Neural progenitor cell (in vitro differentiated cells): ENCODE measurements around the gene PEX16. TPM values are rescaled to one million over a fixed set of nuclear protein-coding genes. Genes with fewer than 3 reads are reported as not detected.

Experiments used
- DNase-seq: peaks from one replicate; pipeline ENCODE4 v3.0.0-alpha.2; 2016; ENCODE audit warnings: low spot score
- H2AFZ ChIP-seq: fragments of 200-600 bp; sonication (generic); replicated peaks from 2 replicates; pipeline ENCODE4 v1.6.1; 2016; ENCODE audit warnings: antibody characterized with exemption
- H3F3A ChIP-seq: fragments of 200-600 bp; sonication (generic); 2 replicates; pipeline ENCODE4 v1.6.1; 2016; ENCODE audit warnings: antibody characterized with exemption, low read depth
- H3K27ac ChIP-seq: fragments of 200-600 bp; sonication (generic); 2 replicates; pipeline ENCODE4 v1.5.1; 2016; ENCODE audit warnings: mild to moderate bottlenecking
- H3K27me3 ChIP-seq: fragments of 200-600 bp; sonication (generic); 2 replicates; pipeline ENCODE4 v1.6.1; 2016; ENCODE audit warnings: mild to moderate bottlenecking, moderate library complexity
- H3K36me3 ChIP-seq: fragments of 200-600 bp; sonication (generic); 2 replicates; pipeline ENCODE4 v1.5.1; 2016
- H3K4me1 ChIP-seq: fragments of 200-600 bp; sonication (generic); 2 replicates; pipeline ENCODE4 v1.6.1; 2016; ENCODE audit warnings: mixed run types
- H3K4me2 ChIP-seq: fragments of 200-600 bp; sonication (generic); 2 replicates; pipeline ENCODE4 v1.6.1; 2016
- H3K4me3 ChIP-seq: fragments of 200-600 bp; sonication (generic); 2 replicates; pipeline ENCODE4 v1.5.1; 2016
- H3K79me2 ChIP-seq: fragments of 200-600 bp; sonication (generic); 2 replicates; pipeline ENCODE4 v1.6.1; 2016; ENCODE audit warnings: low read depth
- H3K9ac ChIP-seq: fragments of 200-600 bp; sonication (generic); 2 replicates; pipeline ENCODE4 v1.6.1; 2016
- H3K9me3 ChIP-seq: fragments of 200-600 bp; sonication (generic); 2 replicates; pipeline ENCODE4 v1.5.1; 2016; ENCODE audit warnings: low read depth
- H4K20me1 ChIP-seq: fragments of 200-600 bp; sonication (generic); 2 replicates; pipeline ENCODE4 v1.6.1; 2016; ENCODE audit warnings: low read depth
- H3K27ac Mint-ChIP-seq: 3 replicates; pipeline ENCODE4 v1.8.0; 2021; ENCODE audit warnings: mixed read lengths
- H3K27me3 Mint-ChIP-seq: 2 replicates; pipeline ENCODE4 v1.8.0; 2022; ENCODE audit warnings: low read depth, mild to moderate bottlenecking, inconsistent platforms, moderate library complexity, mixed read lengths; ENCODE audit not compliant: insufficient read depth
- H3K36me3 Mint-ChIP-seq: 3 replicates; pipeline ENCODE4 v1.8.0; 2021; ENCODE audit warnings: mixed read lengths
- H3K4me1 Mint-ChIP-seq: 3 replicates; pipeline ENCODE4 v1.8.0; 2021; ENCODE audit warnings: mixed read lengths
- H3K4me3 Mint-ChIP-seq: 3 replicates; pipeline ENCODE4 v1.8.0; 2021; ENCODE audit warnings: mild to moderate bottlenecking, moderate library complexity, mixed read lengths
- H3K9me3 Mint-ChIP-seq: 3 replicates; pipeline ENCODE4 v1.8.0; 2020; ENCODE audit warnings: mixed read lengths
- EZH2 ChIP-seq: fragments of 200-600 bp; sonication (generic); IDR thresholded peaks from 2 replicates; pipeline ENCODE4 v1.6.1; 2017; ENCODE audit warnings: antibody characterized with exemption, mild to moderate bottlenecking, moderate library complexity
- EZH2phosphoT487 ChIP-seq: fragments of 200-600 bp; sonication (generic); IDR thresholded peaks from 2 replicates; pipeline ENCODE4 v1.6.1; 2017; ENCODE audit warnings: antibody characterized with exemption
- total RNA-seq: library from RNA; depleted of rRNA; stranded (reverse); fragments of >200 nt; gene quantifications from 2 replicates; pipeline ENCODE4 v1.2.3, GENCODE V29; 2015; ENCODE audit warnings: low replicate concordance
- TF ChIP-seq, protein P1 (sequence below): fragments of 200-600 bp; sonication (generic); IDR thresholded peaks from 2 replicates; pipeline ENCODE4 v1.5.1; 2017; ENCODE audit warnings: antibody characterized with exemption, mild to moderate bottlenecking

Gene PEX16
- total RNA-seq, 1 donor from 2014 or later: 11.6 TPM

DNA sequence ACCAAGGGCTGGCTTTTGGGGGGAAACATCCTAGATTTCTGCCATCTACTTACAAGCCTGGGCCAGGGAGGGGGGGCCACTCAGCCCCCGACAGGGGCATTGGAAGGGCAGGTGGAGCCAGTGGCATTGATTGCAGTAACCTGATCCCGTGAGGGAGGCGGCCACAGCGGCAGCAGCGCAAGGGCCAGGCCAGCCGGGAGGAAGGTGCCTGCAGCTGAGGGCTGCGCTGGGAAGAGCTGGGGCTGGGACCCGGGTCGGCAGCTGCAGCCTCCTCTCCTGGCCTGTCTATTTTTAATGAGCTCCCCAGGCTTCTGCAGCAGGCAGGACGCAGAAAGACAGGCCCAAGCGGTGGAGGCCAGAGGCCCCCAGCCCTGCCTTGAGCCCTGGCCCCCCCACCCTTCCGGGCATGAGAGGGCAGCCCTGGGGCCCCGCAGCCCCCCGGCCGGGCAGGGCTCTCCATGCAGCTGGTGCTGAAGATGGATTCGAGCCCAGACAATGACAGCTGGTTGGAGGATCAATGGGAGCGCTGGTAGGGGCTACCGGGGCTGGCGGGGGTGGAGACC is 21.2 kb downstream of the PEX16 start:
- peak; percentile 84 for DNase-seq
- H3K4me3 Mint-ChIP-seq: no peak overlapping the region
- no peak overlapping the region for H3K9ac ChIP-seq

DNA sequence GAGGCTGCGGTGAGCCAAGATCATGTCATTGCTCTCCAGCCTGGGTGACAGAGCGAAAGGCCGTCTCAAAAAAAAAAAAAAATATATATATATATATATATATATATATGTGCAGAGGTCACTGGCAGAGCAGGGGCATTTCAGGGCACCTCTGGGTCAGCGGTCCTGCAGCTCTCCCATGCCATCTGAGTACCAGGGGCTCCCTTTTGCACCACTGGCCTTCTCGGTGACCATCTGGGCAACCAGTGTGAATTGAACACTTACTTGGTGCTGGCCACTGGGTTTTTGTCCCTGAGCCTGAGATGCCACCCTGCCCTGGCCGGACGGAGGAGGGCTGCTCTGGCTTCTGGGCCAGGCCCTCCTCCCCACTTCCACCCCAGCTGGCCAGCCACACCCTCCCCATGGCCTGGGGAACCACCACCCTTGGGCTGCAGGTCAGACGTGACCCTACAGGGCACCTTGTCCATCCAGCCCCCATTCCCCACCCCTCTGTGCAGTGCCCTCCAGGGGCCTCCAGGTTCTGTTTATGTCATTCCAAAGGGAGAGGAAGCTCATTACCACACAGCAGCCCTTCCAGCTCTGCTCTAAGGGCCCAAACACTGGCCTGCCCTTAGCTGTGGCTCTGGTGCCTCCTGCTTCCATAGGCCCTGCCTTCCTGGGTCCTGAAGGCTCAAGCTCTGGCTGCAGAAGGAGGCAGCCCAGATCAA is 22.0 kb downstream of the PEX16 start:
- H3K9me3 ChIP-seq: no peaks in the 10 kb centered on the region
- H3K79me2 ChIP-seq: no peaks in the 10 kb centered on the region
- peaks cover 5% of the 10 kb centered on the region for H3K27me3 ChIP-seq
- H3K36me3 ChIP-seq: no peaks in the 10 kb centered on the region
- Mint-ChIP-seq H3K4me1 (peaks cover 33% of the 10 kb centered on the region), H3K36me3 (no peaks in the 10 kb centered on the region), H3K9me3 (no peaks in the 10 kb centered on the region), H3K4me3 (no peak overlapping the region), H3K27ac (no peak overlapping the region), H3K27me3 (peaks cover 8% of the 10 kb centered on the region)
- no peak for DNase-seq
- H3K9ac ChIP-seq: no peak overlapping the region
- H4K20me1 ChIP-seq: peaks cover 40% of the 10 kb centered on the region
- TF ChIP-seq, protein P1, sequence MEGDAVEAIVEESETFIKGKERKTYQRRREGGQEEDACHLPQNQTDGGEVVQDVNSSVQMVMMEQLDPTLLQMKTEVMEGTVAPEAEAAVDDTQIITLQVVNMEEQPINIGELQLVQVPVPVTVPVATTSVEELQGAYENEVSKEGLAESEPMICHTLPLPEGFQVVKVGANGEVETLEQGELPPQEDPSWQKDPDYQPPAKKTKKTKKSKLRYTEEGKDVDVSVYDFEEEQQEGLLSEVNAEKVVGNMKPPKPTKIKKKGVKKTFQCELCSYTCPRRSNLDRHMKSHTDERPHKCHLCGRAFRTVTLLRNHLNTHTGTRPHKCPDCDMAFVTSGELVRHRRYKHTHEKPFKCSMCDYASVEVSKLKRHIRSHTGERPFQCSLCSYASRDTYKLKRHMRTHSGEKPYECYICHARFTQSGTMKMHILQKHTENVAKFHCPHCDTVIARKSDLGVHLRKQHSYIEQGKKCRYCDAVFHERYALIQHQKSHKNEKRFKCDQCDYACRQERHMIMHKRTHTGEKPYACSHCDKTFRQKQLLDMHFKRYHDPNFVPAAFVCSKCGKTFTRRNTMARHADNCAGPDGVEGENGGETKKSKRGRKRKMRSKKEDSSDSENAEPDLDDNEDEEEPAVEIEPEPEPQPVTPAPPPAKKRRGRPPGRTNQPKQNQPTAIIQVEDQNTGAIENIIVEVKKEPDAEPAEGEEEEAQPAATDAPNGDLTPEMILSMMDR: no peak
- TF ChIP-seq EZH2phosphoT487: no peak
- no peak for TF ChIP-seq EZH2
- peaks cover 29% of the 10 kb centered on the region for H3F3A ChIP-seq
- H3K4me3 ChIP-seq: no peak overlapping the region
- H2AFZ ChIP-seq: no peak overlapping the region
- H3K27ac ChIP-seq: no peak overlapping the region
- peak overlapping the region; percentile 79 for H3K4me2 ChIP-seq
- peaks cover 31% of the 10 kb centered on the region for H3K4me1 ChIP-seq

More for the DNA sequence above, 21.2 kb downstream of the PEX16 start:
- Mint-ChIP-seq H3K9me3 (no peaks in the 10 kb centered on the region), H3K4me1 (peaks cover 40% of the 10 kb centered on the region), H3K27me3 (peaks cover 8% of the 10 kb centered on the region), H3K27ac (no peak overlapping the region), H3K36me3 (no peaks in the 10 kb centered on the region)
- no peaks in the 10 kb centered on the region for H3K79me2 ChIP-seq
- H3F3A ChIP-seq: peaks cover 30% of the 10 kb centered on the region
- no peaks in the 10 kb centered on the region for H3K36me3 ChIP-seq
- H2AFZ ChIP-seq: no peak overlapping the region
- H3K4me2 ChIP-seq: peak overlapping the region; percentile 79
- H3K27me3 ChIP-seq: peaks cover 12% of the 10 kb centered on the region
- peak overlapping the region; percentile 30 for H3K4me3 ChIP-seq
- TF ChIP-seq EZH2phosphoT487: no peak
- no peak for TF ChIP-seq EZH2
- TF ChIP-seq, protein P1: no peak
- no peak overlapping the region for H3K27ac ChIP-seq
- H4K20me1 ChIP-seq: peaks cover 48% of the 10 kb centered on the region
- peaks cover 37% of the 10 kb centered on the region for H3K4me1 ChIP-seq
- no peaks in the 10 kb centered on the region for H3K9me3 ChIP-seq

- no peak overlapping the region for H3K27ac Mint-ChIP-seq
- H3K4me2 ChIP-seq: no peak overlapping the region
These were observed 23.0 kb downstream of the PEX16 start for GRCh38 chr11:45894555-45895247.

More at GRCh38 chr11:45894555-45895247, 23.0 kb downstream of the PEX16 start:
- H3K27me3 ChIP-seq: no peaks in the 10 kb centered on the region
- peaks cover 24% of the 10 kb centered on the region for H3F3A ChIP-seq
- DNase-seq: no peak
- H3K27me3 Mint-ChIP-seq: peaks cover 8% of the 10 kb centered on the region
- H3K9me3 ChIP-seq: no peaks in the 10 kb centered on the region
- H3K4me3 Mint-ChIP-seq: peak overlapping the region; percentile 10
- no peak overlapping the region for H3K4me3 ChIP-seq
- H4K20me1 ChIP-seq: peaks cover 35% of the 10 kb centered on the region
- H2AFZ ChIP-seq: no peak overlapping the region
- no peak for TF ChIP-seq EZH2phosphoT487
- TF ChIP-seq, protein P1: no peak
- H3K9me3 Mint-ChIP-seq: no peaks in the 10 kb centered on the region
- H3K36me3 ChIP-seq: no peaks in the 10 kb centered on the region
- no peak overlapping the region for H3K27ac ChIP-seq
- peaks cover 27% of the 10 kb centered on the region for H3K4me1 ChIP-seq
- H3K36me3 Mint-ChIP-seq: no peaks in the 10 kb centered on the region
- no peak overlapping the region for H3K9ac ChIP-seq
- H3K4me1 Mint-ChIP-seq: peaks cover 29% of the 10 kb centered on the region
- no peaks in the 10 kb centered on the region for H3K79me2 ChIP-seq
